HG03378 (cell line): Measurements from ENCODE around the gene CEMIP2.
"Not testable (repeated sequence)": the region's sequence is repeated elsewhere in the genome, so short reads cannot be mapped to it uniquely, and the experiment has no call there.

Experiments
- ATAC-seq: cut with Tn5 transposase; IDR thresholded peaks from one replicate; pipeline ENCODE4 v1.9.1; 2021; ENCODE audit warnings: mild to moderate bottlenecking, moderate library complexity; ENCODE audit not compliant: unreplicated experiment

CEMIP2 gene

GRCh38 chr9:71719562-71719961 is 48.8 kb downstream of the CEMIP2 start:
- ATAC-seq: no peak

DNA sequence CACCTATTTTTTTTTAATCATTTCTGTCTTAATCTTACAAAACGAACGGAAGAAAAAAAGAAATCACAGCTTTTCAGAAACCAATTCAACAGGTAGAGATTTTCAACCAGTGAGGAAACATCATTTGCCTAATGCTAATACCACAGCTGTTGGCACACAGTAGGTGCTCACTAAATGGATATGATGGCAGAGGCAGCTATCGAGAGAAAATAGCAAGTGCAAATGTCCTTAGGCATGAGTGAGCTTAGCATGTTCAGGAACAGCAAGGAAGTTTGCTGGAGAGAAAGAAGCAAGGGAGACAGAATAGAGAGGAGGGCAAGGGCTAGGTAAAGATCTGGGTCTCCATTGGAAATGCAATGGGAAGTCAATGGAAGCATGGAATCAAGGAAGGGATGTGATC is 49.2 kb downstream of the CEMIP2 start:
- no peak for ATAC-seq

DNA sequence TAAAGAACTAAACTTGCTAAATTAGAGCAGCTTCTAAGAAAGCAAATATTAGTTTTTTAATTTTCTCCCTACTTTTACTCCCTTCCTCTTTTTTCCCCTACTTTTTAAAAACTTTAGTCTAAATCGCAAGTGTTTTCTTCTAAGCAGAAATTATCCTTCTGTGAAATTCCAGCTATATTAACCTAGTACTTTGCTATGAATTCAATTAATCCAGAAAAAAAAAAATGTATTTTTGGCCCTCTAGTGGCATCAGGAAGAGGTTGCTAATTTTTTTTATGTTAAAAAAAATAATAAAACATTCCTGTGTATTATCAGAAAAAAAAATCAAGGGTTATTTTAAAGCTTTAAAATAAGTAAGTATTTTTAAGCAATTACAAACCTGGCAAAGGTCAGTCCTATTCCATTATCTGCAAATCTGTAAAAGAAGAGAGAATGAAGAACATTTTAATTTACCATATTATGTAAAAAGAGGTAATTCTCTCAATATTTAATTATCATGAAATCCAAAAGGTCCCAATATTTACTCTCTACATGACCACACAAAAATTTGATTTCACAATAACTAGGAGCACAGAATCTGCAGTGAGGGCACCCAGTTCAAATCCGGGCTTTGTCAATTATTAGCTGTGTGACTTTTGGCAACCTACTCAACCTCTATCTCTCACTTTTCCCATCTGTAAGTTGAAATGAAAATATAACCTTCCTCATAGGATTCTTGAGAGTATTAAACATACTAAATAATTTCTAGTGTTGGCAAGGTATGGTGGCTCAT is 52.0 kb downstream of the CEMIP2 start:
- ATAC-seq: no peak

- ATAC-seq: no peak
Observed at GRCh38 chr9:71710856-71711255, 57.5 kb downstream of the CEMIP2 start.

- no peak for ATAC-seq
Observed at GRCh38 chr9:71710201-71710600, 58.1 kb downstream of the CEMIP2 start.

- no peak for ATAC-seq
Observed at GRCh38 chr9:71709384-71709783, 58.9 kb downstream of the CEMIP2 start.

DNA sequence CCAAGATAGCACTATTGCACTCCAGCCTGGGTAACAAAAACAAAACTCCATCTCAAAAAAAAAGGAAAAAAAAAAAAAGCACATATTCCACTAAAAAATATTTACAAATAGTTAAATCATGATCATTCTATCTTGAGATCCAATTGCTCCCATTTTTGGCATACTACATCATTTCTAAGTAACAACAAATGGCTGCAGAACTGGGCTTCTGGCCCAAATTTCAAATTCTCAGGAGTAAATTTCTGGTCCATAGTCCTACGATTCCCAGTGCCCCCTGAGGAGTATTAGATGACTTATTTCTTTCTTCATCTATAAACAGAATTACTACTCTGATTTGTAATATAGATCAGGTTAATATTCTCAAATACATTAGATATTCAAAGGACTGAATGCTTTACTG is 62.1 kb downstream of the CEMIP2 start:
- ATAC-seq: no peak

- ATAC-seq: no peak
Observed at GRCh38 chr9:71704796-71705195, 63.5 kb downstream of the CEMIP2 start.

DNA sequence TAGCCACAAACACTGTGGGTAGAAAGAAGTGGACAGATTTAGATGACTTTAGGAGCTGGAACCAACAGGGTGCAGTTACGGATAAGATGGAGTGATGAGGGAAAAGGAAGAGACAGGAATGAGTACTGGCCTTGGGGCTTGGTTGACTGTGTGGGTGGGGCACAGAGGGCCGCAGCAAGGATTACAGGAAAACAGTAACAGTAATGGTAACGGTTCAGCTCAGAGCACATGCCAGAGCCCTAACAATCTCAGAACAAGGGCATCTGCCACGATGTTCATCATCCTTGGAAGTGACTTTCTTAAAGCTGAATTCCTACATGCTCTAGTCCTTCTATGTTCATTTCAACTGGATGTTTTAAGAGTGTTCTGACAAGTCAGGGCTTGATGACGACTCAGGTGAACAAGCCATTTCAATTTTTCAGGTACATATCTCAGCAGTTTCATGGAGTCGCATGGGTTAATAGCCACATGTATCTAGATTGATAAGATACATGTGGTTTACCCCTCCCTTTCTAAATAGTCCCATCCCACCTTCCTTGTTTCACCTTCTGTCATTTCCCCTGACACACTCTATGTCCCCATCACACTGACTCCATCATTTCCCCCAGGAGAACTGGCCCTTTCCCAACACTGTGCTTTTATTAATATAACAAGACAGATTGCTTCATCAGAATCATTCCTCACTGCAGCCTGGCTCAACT is 65.0 kb downstream of the CEMIP2 start:
- ATAC-seq: no peak

DNA sequence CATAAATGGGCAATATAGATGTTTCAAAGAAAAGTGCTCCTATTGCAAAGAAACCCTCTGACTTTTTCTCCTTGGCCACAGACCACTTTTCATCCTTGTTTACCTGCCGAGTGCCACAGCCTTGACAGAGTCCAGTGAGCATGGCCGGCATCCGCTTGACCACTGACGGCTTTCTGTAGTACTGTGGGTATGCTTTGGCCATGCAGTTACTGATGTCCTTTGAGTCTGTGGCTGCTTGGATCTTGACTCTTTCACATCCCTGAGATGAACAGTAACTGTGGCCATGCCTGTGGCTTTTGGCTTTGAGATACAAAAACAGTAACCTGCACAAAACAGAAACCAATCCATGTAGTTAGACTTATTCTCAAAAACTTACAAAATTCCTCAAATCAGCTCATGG is 70.4 kb downstream of the CEMIP2 start:
- ATAC-seq: no peak

GRCh38 chr9:71694332-71694731 is 74.0 kb downstream of the CEMIP2 start:
- no peak for ATAC-seq

- ATAC-seq: no peak
Observed at GRCh38 chr9:71693607-71694006, 74.7 kb downstream of the CEMIP2 start.

- no peak for ATAC-seq
Observed at GRCh38 chr9:71692337-71692736, 76.0 kb downstream of the CEMIP2 start.

- ATAC-seq: not testable (repeated sequence)
Observed at GRCh38 chr9:71691576-71691975, 76.7 kb downstream of the CEMIP2 start.

- no peak for ATAC-seq
Observed at GRCh38 chr9:71690689-71691435, 77.5 kb downstream of the CEMIP2 start.

GRCh38 chr9:71690063-71690688 is 78.1 kb downstream of the CEMIP2 start:
- ATAC-seq: no peak

- ATAC-seq: no peak
Observed at GRCh38 chr9:71687676-71688075, 80.6 kb downstream of the CEMIP2 start.

DNA sequence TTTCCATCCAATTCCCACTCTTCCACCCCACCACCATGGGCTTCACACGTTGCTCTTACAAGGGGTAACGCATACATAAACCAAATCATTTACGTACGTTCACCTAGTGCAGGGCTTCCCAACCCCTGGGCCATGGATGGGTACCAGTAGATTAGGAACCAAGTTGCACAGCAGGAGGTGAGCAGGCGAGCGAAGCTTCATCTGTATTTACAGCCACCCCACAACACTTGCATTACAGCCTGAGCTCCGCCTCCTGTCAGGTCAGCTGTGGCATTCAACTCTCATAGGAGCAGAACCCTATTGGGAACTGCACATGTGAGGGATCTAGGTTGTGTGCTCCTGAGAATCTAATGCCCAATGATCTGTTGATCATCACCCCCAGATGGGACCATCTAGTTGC is 82.3 kb downstream of the CEMIP2 start:
- ATAC-seq: no peak

GRCh38 chr9:71685394-71685793 is 82.9 kb downstream of the CEMIP2 start:
- peak; percentile 78 for ATAC-seq

- no peak for ATAC-seq
Observed at GRCh38 chr9:71684566-71684965, 83.7 kb downstream of the CEMIP2 start.

DNA sequence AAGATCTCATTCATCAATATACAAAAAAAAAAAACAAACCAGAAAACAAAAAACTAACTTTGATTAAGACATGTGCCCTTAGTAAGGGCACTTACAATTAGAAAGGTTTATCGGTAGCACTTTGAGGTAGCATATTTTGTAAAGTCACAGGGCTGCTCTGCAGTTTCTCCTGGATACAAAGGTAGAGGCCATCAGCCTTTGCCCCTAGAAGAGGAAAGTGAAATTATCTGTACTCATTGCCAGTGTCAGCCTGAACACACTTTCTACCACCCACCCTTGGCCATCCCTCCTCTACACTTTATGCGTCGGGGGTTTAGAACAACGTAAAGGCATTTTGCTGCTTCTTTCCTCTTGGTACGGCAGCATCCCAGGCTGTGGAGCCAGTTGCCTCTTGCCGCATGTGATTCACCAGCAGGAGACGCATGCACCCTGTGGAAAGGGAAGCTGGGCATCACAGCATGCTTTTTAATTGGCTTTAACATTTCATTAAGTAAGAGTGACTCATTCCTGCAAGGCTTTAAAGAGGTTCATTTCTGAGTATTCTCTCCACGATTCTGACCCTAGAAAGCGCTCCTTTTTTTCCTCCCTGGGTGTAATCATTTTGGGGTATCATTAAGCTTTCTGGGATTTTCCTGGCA is 84.6 kb downstream of the CEMIP2 start:
- ATAC-seq: no peak
